GM23338 (cell line): ENCODE data around the gene IMMP2L.

Source experiments
- CREB1 ChIP-seq: fragments of 250-450 bp; sonication (Bioruptor Pico); IDR thresholded peaks from 2 replicates; pipeline ENCODE4 v1.5.0; 2020; ENCODE audit warnings: low read depth, mild to moderate bottlenecking, moderate library complexity
- CTCF ChIP-seq, 2 experiments: fragments of 200-600 bp in 1 of 2; sonication (generic) in 1 of 2; conservative IDR thresholded peaks; 2 replicates each; pipeline versions ENCODE4 v1.5.1 to v1.6.1; 2016 to 2017; ENCODE audit warnings: antibody characterized with exemption in 2 of 2, low read depth in 2 of 2, mild to moderate bottlenecking in 2 of 2, moderate library complexity in 1 of 2
- EZH2 ChIP-seq: fragments of 200-600 bp; sonication (generic); IDR thresholded peaks from one replicate; pipeline ENCODE4 v1.8.0; 2017; ENCODE audit warnings: antibody characterized with exemption, mild to moderate bottlenecking, low read depth; ENCODE audit not compliant: unreplicated experiment
- EZH2phosphoT487 ChIP-seq: fragments of 200-600 bp; sonication (generic); IDR thresholded peaks from one replicate; pipeline ENCODE4 v1.8.1; 2018; ENCODE audit warnings: antibody characterized with exemption; ENCODE audit not compliant: unreplicated experiment
- JUNB ChIP-seq: IDR thresholded peaks from one replicate; pipeline ENCODE4 v1.6.1; 2016; ENCODE audit warnings: antibody characterized with exemption; ENCODE audit not compliant: unreplicated experiment
- NANOG ChIP-seq: IDR thresholded peaks from 2 replicates; pipeline ENCODE4 v1.6.1; 2016; ENCODE audit warnings: antibody characterized with exemption, borderline replicate concordance
- POLR2AphosphoS5 ChIP-seq: IDR thresholded peaks from 2 replicates; pipeline ENCODE4 v1.6.1; 2016; ENCODE audit warnings: antibody characterized with exemption, low read depth
- REST ChIP-seq: IDR thresholded peaks from one replicate; pipeline ENCODE4 v1.6.1; 2018; ENCODE audit warnings: antibody characterized with exemption; ENCODE audit not compliant: unreplicated experiment
- ZNF114 ChIP-seq: fragments of 250-450 bp; sonication (Bioruptor Pico); IDR thresholded peaks from 2 replicates; pipeline ENCODE4 v1.5.0; 2020; ENCODE audit warnings: mild to moderate bottlenecking, moderate library complexity
- ZNF331 ChIP-seq: fragments of 250-450 bp; sonication (Bioruptor Pico); IDR thresholded peaks from 2 replicates; pipeline ENCODE4 v1.5.0; 2020; ENCODE audit warnings: low read depth, mild to moderate bottlenecking, moderate library complexity
- ZNF462 ChIP-seq: fragments of 250-450 bp; sonication (Bioruptor Pico); IDR thresholded peaks from 2 replicates; pipeline ENCODE4 v1.5.0; 2020; ENCODE audit warnings: mild to moderate bottlenecking, moderate library complexity
- TF ChIP-seq, protein P1 (sequence below): IDR thresholded peaks from 2 replicates; pipeline ENCODE4 v1.6.1; 2016; ENCODE audit warnings: antibody characterized with exemption

- TF ChIP-seq CTCF (conservative IDR thresholded peaks at IDR 0.05; ENCODE audit: low read depth in 2 of 2), result no peak
- TF ChIP-seq POLR2AphosphoS5, result no peak
- no peak for TF ChIP-seq ZNF331 (CRISPR knock-in tag)
- TF ChIP-seq, protein P1, sequence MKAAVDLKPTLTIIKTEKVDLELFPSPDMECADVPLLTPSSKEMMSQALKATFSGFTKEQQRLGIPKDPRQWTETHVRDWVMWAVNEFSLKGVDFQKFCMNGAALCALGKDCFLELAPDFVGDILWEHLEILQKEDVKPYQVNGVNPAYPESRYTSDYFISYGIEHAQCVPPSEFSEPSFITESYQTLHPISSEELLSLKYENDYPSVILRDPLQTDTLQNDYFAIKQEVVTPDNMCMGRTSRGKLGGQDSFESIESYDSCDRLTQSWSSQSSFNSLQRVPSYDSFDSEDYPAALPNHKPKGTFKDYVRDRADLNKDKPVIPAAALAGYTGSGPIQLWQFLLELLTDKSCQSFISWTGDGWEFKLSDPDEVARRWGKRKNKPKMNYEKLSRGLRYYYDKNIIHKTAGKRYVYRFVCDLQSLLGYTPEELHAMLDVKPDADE, result no peak
- no peak for TF ChIP-seq EZH2
- TF ChIP-seq EZH2phosphoT487, result no peak
- no peak for TF ChIP-seq CREB1 (CRISPR knock-in tag)
- TF ChIP-seq REST, result no peak
- TF ChIP-seq JUNB, result no peak
- no peak for TF ChIP-seq NANOG
- no peak for TF ChIP-seq ZNF462 (CRISPR knock-in tag)
- no peak for TF ChIP-seq ZNF114
These were observed 188.3 kb downstream of the IMMP2L start for GRCh38 chr7:111374027-111374426.
